Muscle layer of colon (tissue), 2 donors: ENCODE data around the gene RADIL.

Experiments used
- H3K27ac ChIP-seq: one replicate; pipeline ENCODE4 v1.7.0; 2013; ENCODE audit warnings: low read depth, mild to moderate bottlenecking, low read length, moderate library complexity
- H3K27me3 ChIP-seq, 2 donors: one replicate each; pipeline ENCODE4 v1.7.0; 2013; ENCODE audit warnings: low read length in 2 of 2, mild to moderate bottlenecking in 2 of 2; ENCODE audit not compliant: insufficient read depth in 2 of 2, control insufficient read depth in 1 of 2
- H3K36me3 ChIP-seq: one replicate; pipeline ENCODE4 v1.7.0; 2013; ENCODE audit warnings: mild to moderate bottlenecking, low read length; ENCODE audit not compliant: insufficient read depth
- H3K4me1 ChIP-seq: one replicate; pipeline ENCODE4 v1.7.0; 2013; ENCODE audit warnings: mild to moderate bottlenecking, low read length; ENCODE audit not compliant: insufficient read depth
- H3K4me3 ChIP-seq, 2 donors: one replicate each; pipeline ENCODE4 v1.7.0; 2013; ENCODE audit warnings: low read length in 2 of 2, low read depth in 1 of 2, mild to moderate bottlenecking in 1 of 2, moderate library complexity in 1 of 2
- H3K9ac ChIP-seq: one replicate; pipeline ENCODE4 v1.7.0; 2013; ENCODE audit warnings: low read length
- H3K9me3 ChIP-seq: one replicate; pipeline ENCODE4 v1.7.0; 2013; ENCODE audit warnings: mild to moderate bottlenecking, low read length
- donor health status: abdominal sarcoma.
- donor health status: Adenocarcinoma of cecum.

The RADIL gene

DNA sequence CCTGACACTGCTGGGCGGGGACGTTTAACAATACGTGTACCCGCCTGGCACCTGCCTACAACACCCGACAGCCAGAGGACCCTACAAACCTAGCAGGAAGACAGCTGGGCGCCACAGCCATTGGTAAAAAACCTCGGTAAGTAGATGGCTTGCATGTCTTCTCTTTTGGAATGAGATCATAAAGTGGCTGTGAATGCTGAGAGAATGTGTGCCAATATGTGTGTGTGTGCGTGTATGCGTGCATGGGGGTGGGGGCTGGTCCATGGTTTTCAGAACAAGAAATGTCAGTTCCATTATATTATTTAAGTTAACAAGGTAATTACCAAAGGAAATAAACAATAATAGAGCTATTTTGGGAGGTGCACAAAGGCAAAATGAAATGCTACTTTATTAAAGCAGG lies 60.8 kb downstream of the RADIL start:
- no peaks in the 10 kb centered on the region for H3K27me3 ChIP-seq
- no peak overlapping the region for H3K27ac ChIP-seq
- H3K36me3 ChIP-seq: no peaks in the 10 kb centered on the region
- H3K4me3 ChIP-seq: no peak overlapping the region
- no peaks in the 10 kb centered on the region for H3K4me1 ChIP-seq
- no peaks in the 10 kb centered on the region for H3K9me3 ChIP-seq
- no peak overlapping the region for H3K9ac ChIP-seq

GRCh38 chr7:4820967-4821471 lies 62.5 kb downstream of the RADIL start:
- H3K27ac ChIP-seq: no peak overlapping the region
- no peak overlapping the region for H3K4me3 ChIP-seq
- no peaks in the 10 kb centered on the region for H3K36me3 ChIP-seq
- H3K9me3 ChIP-seq: no peaks in the 10 kb centered on the region
- no peak overlapping the region for H3K9ac ChIP-seq
- no peaks in the 10 kb centered on the region for H3K4me1 ChIP-seq
- H3K27me3 ChIP-seq: no peaks in the 10 kb centered on the region

DNA sequence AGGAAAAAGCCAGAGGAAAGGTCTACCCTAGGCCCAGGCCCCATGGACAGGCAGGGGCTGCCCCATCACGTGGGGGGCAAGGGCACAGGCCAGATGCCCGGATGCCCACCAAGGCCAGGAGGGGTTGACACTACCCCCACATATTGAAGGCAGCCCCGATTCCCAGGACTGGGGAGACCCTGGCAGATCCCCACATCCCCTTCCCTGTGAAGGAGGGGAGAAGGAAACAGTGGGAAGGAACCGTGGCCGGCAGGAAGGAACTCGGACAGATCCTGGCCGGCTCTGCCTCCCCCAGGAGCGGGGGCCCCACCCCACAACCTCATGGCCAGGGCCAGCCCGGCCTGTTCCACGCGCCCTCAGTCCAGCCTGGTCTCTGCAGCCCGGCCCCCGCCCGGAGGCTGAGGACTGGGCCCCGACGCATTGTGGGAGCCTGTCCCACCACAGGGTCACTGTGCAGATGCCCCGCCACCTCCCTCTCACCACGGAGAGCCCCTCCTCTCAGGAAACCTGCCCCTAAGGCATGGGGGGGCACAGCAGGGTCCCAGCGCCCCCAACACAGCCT lies 63.0 kb downstream of the RADIL start:
- Histone ChIP-seq H3K4me1 (no peaks in the 10 kb centered on the region), H3K27me3 (no peaks in the 10 kb centered on the region), H3K9me3 (no peaks in the 10 kb centered on the region), H3K36me3 (no peaks in the 10 kb centered on the region), H3K4me3 (no peak overlapping the region), H3K9ac (no peak overlapping the region), H3K27ac (no peak overlapping the region)

DNA sequence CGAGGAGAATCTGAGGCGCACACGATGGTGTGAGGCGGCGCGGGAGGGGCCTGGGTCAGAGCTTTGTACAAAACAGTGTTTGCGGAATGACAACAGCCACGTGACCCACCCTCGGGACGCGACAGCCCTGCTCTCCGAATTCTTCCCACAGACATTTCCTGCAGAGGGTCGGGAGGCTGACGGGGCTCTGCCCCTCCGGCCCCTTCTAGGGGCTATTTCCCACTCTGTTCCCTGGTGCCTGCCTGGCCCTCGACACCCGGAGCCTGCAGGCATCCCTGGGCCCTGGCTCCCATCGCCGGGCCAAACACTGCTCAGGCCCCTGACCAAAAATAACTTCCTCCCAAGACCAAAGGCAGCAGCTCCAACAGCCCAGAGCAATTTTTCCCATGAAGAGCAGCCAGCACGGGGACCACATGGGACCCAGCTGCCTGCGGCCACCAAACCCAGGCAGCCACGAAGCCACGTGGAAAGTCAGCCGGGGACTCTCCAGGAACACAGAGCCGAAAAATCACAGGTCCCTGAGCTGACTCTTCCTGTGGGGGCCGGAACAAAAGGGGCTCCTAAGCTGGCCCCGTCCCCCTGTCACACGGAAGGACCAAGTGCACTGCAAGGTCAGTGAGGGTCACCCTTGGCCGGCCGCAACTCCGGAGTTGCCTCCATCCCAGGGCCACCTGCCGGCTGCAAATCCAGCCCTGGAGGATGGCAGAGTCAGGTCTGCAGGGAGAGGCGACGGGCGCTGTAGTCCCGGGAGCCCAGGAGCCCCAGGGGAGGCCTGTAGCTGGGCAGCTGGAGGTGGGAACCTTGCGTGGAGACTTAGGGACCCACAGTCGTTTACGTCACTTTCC lies 63.7 kb downstream of the RADIL start:
- peaks cover 0 to 5% of the 10 kb centered on the region in 2 donors for H3K27me3 ChIP-seq
- no peaks in the 10 kb centered on the region for H3K9me3 ChIP-seq
- no peak overlapping the region for H3K9ac ChIP-seq
- H3K4me1 ChIP-seq: no peaks in the 10 kb centered on the region
- H3K27ac ChIP-seq: no peak overlapping the region
- no peaks in the 10 kb centered on the region for H3K36me3 ChIP-seq
- H3K4me3 ChIP-seq: no peak overlapping the region

DNA sequence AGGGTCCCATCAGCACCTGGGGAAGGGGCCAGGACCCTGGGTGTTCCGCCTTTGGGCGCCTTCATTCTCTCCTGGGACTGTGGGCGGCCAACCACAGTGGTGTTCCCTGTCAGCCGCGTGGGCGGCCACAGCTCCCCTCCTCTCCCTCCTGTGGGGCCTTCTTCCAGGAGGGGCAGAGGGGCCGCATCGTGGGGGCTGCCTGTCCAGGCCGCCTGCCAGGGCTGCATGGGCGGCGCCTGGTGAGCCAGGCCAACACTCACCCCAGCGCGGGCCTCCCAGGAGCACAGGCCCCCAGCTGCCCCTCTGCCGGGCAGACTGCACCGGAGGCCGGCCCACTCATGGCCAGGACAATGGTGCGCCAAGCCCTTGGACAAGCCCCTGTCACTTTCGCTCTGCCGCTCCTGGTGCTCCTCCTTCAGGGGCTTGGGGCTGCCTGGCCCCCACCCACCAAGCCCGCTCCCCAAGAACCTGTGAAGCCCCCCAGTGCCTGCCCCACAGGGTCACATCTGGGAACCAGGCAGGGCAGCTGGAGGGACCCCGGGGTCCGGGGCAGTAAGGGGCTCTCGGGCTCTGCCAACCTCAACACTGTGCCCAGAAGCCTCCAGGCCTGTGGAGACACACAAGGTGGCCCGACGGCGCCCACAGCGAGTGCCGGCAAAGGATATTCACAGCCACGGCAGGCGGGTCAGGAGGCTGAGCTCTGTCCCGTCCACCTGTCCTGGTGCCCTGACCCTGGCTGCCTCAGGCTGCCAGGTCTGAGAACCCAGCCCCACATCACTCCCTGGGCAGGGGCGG lies 65.3 kb downstream of the RADIL start:
- Histone ChIP-seq H3K9ac (no peak overlapping the region), H3K27me3 (peaks cover 0 to 5% of the 10 kb centered on the region in 2 donors), H3K4me3 (no peak overlapping the region), H3K4me1 (no peaks in the 10 kb centered on the region), H3K9me3 (no peaks in the 10 kb centered on the region), H3K27ac (no peak overlapping the region), H3K36me3 (no peaks in the 10 kb centered on the region)

DNA sequence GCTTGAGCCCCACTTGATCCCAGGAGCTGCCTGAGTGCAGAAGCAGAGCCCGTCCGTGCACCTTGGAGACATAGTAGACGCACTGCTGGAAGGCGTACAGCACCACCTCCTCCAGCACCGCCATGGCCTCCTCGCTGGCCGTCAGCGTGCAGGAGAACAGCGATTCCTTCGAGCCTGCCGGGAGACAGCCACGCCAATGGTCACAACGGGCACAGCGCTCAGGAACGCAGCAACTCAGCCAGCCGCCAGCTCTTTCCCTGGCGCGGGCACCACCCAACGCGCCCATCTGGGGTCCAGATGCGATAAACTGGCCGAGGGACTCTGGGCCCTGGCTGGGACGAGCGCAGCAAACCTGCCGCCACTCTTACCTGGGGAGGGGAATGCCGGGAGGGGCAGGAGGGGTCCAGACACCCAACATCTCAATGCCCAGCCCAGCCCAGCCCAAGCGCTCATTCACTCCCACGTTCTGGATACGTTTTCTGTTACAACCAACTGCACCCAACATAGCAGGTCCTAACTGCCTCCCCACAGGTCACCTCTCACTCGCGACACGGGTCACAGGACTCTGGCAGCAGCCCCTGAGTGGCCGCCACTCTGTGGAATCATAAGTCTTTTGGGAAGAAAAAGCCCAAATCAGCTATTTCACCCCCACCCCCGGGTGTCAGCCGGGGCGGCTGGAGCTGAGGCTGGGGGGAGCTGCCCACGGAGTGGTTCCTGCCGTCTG lies 66.2 kb downstream of the RADIL start:
- no peaks in the 10 kb centered on the region for H3K4me1 ChIP-seq
- no peak overlapping the region for H3K27ac ChIP-seq
- H3K36me3 ChIP-seq: no peaks in the 10 kb centered on the region
- H3K9ac ChIP-seq: no peak overlapping the region
- H3K9me3 ChIP-seq: no peaks in the 10 kb centered on the region
- no peak overlapping the region for H3K4me3 ChIP-seq
- peaks cover 0 to 5% of the 10 kb centered on the region in 2 donors for H3K27me3 ChIP-seq

DNA sequence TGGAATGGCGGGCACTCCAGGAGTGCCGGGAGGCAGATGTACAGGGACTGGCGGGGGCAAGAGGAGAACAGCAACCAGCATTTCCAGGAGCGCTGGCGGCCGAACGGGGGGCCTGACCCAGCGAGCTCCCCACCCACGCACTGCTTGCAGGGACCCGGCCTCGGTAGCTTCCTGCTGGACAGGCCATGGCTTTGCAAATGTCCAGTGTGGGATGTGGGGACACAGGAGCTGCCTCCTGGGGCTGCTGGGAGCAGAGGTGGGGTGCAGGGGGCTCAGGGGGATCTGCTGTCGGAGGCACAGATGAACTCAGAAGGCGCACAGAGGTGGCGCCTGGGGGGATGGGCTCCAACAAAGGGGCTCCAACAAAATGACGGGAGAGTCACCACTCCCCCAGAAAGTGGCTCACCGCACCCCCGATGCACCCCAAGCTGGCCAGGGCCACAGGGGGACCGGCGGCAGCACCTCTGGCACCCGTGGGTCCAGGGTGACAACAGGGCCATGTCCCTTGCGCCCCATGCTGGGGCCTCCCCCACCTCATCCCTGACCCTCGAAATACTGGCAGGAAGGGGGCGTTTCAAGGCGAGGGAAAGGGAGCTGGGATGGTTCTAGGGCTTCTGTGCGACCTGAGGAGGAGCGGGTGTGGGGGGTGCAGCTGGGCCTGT lies 67.0 kb downstream of the RADIL start:
- Histone ChIP-seq H3K4me1 (no peaks in the 10 kb centered on the region), H3K4me3 (no peak overlapping the region), H3K36me3 (no peaks in the 10 kb centered on the region), H3K27ac (no peak overlapping the region), H3K27me3 (peaks cover 0 to 5% of the 10 kb centered on the region in 2 donors), H3K9me3 (no peaks in the 10 kb centered on the region), H3K9ac (no peak overlapping the region)

- H3K4me3 ChIP-seq: no peak overlapping the region
- H3K4me1 ChIP-seq: no peaks in the 10 kb centered on the region
- H3K9me3 ChIP-seq: no peaks in the 10 kb centered on the region
- H3K27me3 ChIP-seq: peaks cover 0 to 5% of the 10 kb centered on the region in 2 donors
- H3K9ac ChIP-seq: no peak overlapping the region
- no peaks in the 10 kb centered on the region for H3K36me3 ChIP-seq
- no peak overlapping the region for H3K27ac ChIP-seq
These were observed 67.7 kb downstream of the RADIL start for GRCh38 chr7:4815609-4816418.

GRCh38 chr7:4815121-4815520 lies 68.4 kb downstream of the RADIL start:
- no peaks in the 10 kb centered on the region for H3K4me1 ChIP-seq
- peaks cover 0 to 5% of the 10 kb centered on the region in 2 donors for H3K27me3 ChIP-seq
- H3K36me3 ChIP-seq: no peaks in the 10 kb centered on the region
- H3K9ac ChIP-seq: no peak overlapping the region
- H3K9me3 ChIP-seq: no peaks in the 10 kb centered on the region
- H3K4me3 ChIP-seq: no peak overlapping the region
- no peak overlapping the region for H3K27ac ChIP-seq

GRCh38 chr7:4814433-4814832 lies 69.1 kb downstream of the RADIL start:
- H3K27me3 ChIP-seq: peaks cover 0 to 5% of the 10 kb centered on the region in 2 donors
- no peaks in the 10 kb centered on the region for H3K4me1 ChIP-seq
- H3K27ac ChIP-seq: no peak overlapping the region
- no peak overlapping the region for H3K4me3 ChIP-seq
- no peaks in the 10 kb centered on the region for H3K36me3 ChIP-seq
- H3K9ac ChIP-seq: no peak overlapping the region
- no peaks in the 10 kb centered on the region for H3K9me3 ChIP-seq
